ENCODE data around the gene RAD51B.

RAD51B gene

GRCh38 chr14:68724914-68725313 lies 905.3 kb downstream of the RAD51B start:
- in situ Hi-C loops (cut with HindIII; ENCODE audit: low pct_ligation_motif_present, low sequenced_read_pairs): no loop called here
- no peak overlapping the region for H3K4me3 ChIP-seq (ENCODE audit: low read depth, low read length)
- no peak overlapping the region for H3K27ac ChIP-seq
- no peaks in the 10 kb centered on the region for H3K36me3 ChIP-seq (replicated peaks)
- H3K27me3 ChIP-seq (replicated peaks): no peaks in the 10 kb centered on the region
- DNase-seq: no peak
- TF ChIP-seq, protein P1, sequence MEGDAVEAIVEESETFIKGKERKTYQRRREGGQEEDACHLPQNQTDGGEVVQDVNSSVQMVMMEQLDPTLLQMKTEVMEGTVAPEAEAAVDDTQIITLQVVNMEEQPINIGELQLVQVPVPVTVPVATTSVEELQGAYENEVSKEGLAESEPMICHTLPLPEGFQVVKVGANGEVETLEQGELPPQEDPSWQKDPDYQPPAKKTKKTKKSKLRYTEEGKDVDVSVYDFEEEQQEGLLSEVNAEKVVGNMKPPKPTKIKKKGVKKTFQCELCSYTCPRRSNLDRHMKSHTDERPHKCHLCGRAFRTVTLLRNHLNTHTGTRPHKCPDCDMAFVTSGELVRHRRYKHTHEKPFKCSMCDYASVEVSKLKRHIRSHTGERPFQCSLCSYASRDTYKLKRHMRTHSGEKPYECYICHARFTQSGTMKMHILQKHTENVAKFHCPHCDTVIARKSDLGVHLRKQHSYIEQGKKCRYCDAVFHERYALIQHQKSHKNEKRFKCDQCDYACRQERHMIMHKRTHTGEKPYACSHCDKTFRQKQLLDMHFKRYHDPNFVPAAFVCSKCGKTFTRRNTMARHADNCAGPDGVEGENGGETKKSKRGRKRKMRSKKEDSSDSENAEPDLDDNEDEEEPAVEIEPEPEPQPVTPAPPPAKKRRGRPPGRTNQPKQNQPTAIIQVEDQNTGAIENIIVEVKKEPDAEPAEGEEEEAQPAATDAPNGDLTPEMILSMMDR (IDR thresholded peaks at IDR 0.05; ENCODE audit: low read depth, low read length, missing control alignments): no peak

- H3K4me3 ChIP-seq (ENCODE audit: low read depth, low read length): no peak overlapping the region
- no peaks in the 10 kb centered on the region for H3K36me3 ChIP-seq (replicated peaks)
- TF ChIP-seq, protein P1 (IDR thresholded peaks at IDR 0.05; ENCODE audit: low read depth, low read length, missing control alignments): no peak
- DNase-seq: no peak
- H3K27ac ChIP-seq: no peak overlapping the region
- no peaks in the 10 kb centered on the region for H3K27me3 ChIP-seq (replicated peaks)
- in situ Hi-C loops (cut with HindIII; ENCODE audit: low pct_ligation_motif_present, low sequenced_read_pairs): no loop called here
These were observed 906.6 kb downstream of the RAD51B start for GRCh38 chr14:68726093-68726695.

DNA sequence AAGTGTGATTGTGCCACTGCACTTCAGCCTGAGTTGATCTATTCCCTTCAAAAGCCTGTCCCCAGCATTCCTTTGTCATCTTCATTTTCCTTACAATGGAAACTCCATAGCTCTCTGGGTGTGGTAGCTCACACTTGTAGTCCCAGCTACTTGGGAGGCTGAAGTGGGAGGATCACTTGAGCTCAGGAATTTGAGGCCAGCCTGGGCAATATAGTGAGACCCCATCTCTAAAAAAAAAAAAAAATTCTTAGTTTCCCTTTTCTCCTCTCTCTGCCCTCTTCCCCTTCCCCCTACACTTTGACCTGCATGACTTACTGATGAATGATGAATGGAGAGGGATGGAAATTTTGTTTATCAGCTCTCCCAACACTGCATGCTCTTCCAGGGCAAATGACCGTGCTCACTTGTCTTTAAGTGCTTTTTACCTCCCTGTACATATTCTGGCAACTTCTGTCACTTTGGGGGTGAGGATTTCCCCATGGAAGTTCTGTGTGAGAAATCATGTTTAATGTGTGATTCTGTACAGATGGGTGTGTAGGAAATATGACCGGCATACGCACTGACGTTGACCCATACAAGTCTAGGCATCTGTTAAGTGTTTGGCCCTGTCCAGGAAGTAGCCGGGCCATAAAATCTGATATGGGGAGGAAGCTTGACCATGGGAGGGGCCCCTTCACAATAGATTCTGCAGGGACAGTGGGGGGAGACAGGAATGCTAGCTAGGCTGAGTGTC lies 907.9 kb downstream of the RAD51B start:
- no peaks in the 10 kb centered on the region for H3K36me3 ChIP-seq (replicated peaks)
- in situ Hi-C loops (cut with HindIII; ENCODE audit: low pct_ligation_motif_present, low sequenced_read_pairs): no loop called here
- no peak overlapping the region for H3K27ac ChIP-seq
- DNase-seq: no peak
- TF ChIP-seq, protein P1 (IDR thresholded peaks at IDR 0.05; ENCODE audit: low read depth, low read length, missing control alignments): no peak
- H3K4me3 ChIP-seq (ENCODE audit: low read depth, low read length): no peak overlapping the region
- no peaks in the 10 kb centered on the region for H3K27me3 ChIP-seq (replicated peaks)

DNA sequence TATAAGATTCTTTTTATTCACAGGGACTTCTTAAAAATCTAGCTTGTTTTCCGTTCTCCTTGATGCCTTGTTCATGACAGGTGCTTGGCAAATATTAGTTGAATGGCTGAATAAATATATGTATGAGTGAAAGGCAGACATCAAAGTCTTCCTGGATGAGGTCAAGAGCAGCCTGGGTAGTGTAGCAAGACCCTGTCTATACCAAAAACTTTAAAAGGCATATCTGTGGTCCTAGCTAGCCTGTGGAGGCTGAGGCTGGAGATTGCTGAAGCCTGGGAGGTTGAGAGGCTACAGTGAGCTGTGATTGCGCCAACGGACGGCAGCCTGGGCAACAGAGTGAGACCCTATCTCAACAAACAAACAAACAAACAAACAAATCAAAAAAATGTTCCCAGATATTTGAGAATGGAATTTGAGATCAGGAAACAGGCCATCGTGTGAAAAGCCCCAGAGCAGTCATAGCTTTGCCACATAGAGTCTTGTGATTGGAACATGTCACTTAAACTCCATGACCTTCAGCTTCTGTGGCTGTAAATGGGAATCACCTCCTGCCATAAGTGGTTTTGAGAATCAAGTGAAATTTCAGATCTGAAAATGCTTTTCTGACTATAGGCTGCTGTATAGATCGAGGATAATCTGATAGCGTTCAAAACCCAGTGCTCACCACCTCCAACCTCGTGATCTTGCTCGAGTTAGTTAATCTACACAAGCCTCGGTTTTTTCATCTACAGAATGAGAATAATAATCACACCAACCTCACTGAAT lies 908.9 kb downstream of the RAD51B start:
- no peak overlapping the region for H3K27ac ChIP-seq
- H3K4me3 ChIP-seq (ENCODE audit: low read depth, low read length): no peak overlapping the region
- no peak for DNase-seq
- H3K36me3 ChIP-seq (replicated peaks): no peaks in the 10 kb centered on the region
- in situ Hi-C loops (cut with HindIII; ENCODE audit: low pct_ligation_motif_present, low sequenced_read_pairs): no loop called here
- H3K27me3 ChIP-seq (replicated peaks): no peaks in the 10 kb centered on the region
- TF ChIP-seq, protein P1 (IDR thresholded peaks at IDR 0.05; ENCODE audit: low read depth, low read length, missing control alignments): no peak

GRCh38 chr14:68729556-68729955 lies 910.0 kb downstream of the RAD51B start:
- in situ Hi-C loops (cut with HindIII; ENCODE audit: low pct_ligation_motif_present, low sequenced_read_pairs): no loop called here
- Histone ChIP-seq H3K4me3 (ENCODE audit: low read depth, low read length) (no peak overlapping the region), H3K27me3 (replicated peaks) (no peaks in the 10 kb centered on the region), H3K36me3 (replicated peaks) (no peaks in the 10 kb centered on the region), H3K27ac (no peak overlapping the region)
- no peak for DNase-seq
- TF ChIP-seq, protein P1 (IDR thresholded peaks at IDR 0.05; ENCODE audit: low read depth, low read length, missing control alignments): no peak
